GM12873 (cell line): ENCODE measurements around the gene SYT8.

Experiments
- TF ChIP-seq, protein P1 (sequence below): IDR thresholded peaks from 2 replicates; pipeline ENCODE4 v1.5.1; 2012; ENCODE audit warnings: low read depth, mild to moderate bottlenecking, moderate library complexity, low read length, control low read depth; ENCODE audit not compliant: insufficient read depth; ENCODE audit errors: missing control alignments

The SYT8 gene

DNA sequence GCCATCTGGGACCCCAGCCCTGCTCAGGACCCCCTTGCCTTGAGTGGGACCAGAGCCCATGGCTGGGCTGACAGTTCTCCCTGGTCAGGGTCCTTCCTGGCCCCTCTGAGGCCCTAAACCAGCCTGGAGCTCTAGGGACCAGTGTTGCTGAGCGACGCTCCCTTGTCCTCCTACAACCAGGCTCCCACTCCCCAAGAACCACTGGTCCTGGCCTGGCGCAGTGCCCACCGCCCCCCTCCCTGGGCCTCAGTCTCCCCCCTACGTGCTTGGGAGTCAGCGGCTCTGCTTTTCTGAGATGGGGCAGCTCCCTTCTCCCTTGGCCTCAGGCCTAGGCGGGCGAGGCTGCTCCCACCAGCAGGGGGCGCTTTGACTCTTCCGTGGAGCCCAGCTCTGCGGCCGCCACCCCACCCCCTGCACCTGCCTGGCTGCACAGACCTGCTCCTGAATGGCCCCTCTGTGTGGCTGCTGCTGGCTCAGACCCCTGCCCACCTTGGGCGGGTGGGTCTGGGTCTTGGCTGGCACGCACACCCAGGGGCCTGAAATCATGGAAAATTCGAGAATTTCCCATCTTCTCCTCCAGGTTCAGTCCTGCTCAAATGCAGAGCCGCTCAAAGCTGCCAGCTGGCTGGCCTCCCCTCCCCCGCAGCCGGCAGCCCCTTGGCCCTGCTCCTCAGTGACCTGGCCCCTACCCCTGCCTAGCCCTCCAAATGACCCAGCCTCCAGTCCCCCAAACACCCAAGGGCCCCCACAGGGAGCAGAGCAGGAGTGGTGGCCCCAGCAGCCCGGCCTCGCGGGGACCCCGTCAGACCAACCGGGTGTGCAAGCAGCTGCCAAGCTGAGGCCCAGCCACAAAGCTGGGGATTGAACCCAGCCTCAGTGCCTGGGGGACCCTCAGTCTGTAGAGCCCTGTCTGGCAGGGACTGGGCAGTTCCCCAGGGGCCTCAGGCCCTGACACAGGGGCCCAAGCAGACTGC lies 47.8 kb downstream of the SYT8 start:
- TF ChIP-seq, protein P1, sequence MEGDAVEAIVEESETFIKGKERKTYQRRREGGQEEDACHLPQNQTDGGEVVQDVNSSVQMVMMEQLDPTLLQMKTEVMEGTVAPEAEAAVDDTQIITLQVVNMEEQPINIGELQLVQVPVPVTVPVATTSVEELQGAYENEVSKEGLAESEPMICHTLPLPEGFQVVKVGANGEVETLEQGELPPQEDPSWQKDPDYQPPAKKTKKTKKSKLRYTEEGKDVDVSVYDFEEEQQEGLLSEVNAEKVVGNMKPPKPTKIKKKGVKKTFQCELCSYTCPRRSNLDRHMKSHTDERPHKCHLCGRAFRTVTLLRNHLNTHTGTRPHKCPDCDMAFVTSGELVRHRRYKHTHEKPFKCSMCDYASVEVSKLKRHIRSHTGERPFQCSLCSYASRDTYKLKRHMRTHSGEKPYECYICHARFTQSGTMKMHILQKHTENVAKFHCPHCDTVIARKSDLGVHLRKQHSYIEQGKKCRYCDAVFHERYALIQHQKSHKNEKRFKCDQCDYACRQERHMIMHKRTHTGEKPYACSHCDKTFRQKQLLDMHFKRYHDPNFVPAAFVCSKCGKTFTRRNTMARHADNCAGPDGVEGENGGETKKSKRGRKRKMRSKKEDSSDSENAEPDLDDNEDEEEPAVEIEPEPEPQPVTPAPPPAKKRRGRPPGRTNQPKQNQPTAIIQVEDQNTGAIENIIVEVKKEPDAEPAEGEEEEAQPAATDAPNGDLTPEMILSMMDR: peak; percentile 86

DNA sequence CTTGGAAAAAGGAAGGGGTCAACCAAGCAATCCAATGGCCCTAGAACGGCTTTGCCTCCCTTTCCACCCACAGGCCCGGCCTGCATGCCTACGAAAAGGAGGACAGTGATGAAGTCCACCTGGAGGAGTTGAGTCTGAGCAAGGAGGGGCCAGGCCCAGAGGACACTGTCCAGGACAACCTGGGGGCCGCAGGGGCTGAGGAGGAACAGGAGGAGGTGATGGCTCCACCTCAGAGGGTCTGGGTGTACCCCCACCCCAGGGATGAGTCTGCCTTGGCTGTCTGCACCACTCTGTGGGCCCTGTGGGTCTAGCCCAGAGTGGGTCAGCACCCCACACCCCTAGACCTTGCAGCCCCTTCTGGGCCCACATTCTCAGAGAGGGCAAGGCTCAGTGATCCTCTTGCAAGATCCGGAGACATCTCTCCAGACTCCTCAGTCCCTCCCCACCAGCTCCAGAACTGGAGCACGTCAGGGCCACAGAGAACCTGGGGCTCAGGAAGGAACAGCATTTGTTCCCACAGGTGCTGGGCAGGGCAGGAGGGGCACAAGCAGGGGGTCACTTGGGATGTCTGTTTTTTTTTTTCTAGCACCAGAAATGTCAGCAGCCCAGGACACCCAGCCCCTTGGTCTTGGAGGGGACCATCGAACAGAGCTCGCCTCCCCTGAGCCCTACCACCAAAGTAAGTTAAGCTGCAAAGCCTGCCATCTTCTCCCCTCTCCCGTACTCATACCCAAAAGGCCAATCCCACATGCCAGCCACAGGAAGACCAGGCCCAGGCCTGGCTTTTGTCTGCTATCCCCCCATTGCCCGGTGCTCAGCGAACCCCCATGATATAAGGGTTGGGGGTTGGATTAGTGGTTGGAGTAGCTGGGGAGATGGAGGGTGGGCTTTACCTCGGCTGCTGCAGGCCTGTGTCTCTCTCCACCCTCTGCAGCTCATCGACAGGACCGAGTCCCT lies 48.8 kb downstream of the SYT8 start:
- TF ChIP-seq, protein P1: no peak

GRCh38 chr11:1884303-1884700 lies 49.5 kb downstream of the SYT8 start:
- TF ChIP-seq, protein P1: no peak
